Astrocyte (in vitro differentiated cells and primary cell): ENCODE measurements around the gene LTBP2.

Experiments used
- EZH2 ChIP-seq: IDR thresholded peaks from 2 replicates; pipeline ENCODE4 v1.6.1; 2012; ENCODE audit warnings: mild to moderate bottlenecking, low read length, inconsistent platforms; ENCODE audit not compliant: insufficient read depth
- TF ChIP-seq, protein P1 (sequence below): IDR thresholded peaks from 2 replicates; pipeline ENCODE4 v1.5.1; 2011; ENCODE audit warnings: low read depth, mild to moderate bottlenecking, inconsistent platforms, low read length, moderate library complexity; ENCODE audit not compliant: insufficient read depth

GRCh38 chr14:74591899-74592298 is 20.1 kb downstream of the LTBP2 start:
- TF ChIP-seq, protein P1, sequence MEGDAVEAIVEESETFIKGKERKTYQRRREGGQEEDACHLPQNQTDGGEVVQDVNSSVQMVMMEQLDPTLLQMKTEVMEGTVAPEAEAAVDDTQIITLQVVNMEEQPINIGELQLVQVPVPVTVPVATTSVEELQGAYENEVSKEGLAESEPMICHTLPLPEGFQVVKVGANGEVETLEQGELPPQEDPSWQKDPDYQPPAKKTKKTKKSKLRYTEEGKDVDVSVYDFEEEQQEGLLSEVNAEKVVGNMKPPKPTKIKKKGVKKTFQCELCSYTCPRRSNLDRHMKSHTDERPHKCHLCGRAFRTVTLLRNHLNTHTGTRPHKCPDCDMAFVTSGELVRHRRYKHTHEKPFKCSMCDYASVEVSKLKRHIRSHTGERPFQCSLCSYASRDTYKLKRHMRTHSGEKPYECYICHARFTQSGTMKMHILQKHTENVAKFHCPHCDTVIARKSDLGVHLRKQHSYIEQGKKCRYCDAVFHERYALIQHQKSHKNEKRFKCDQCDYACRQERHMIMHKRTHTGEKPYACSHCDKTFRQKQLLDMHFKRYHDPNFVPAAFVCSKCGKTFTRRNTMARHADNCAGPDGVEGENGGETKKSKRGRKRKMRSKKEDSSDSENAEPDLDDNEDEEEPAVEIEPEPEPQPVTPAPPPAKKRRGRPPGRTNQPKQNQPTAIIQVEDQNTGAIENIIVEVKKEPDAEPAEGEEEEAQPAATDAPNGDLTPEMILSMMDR: no peak
- TF ChIP-seq EZH2: no peak
